Gastroesophageal sphincter (tissue), 4 donors: ENCODE measurements around the gene ITGA2. TPM values are rescaled to one million over a fixed set of nuclear protein-coding genes. Genes with fewer than 3 reads are reported as not detected.

Source experiments
- ATAC-seq: fragments of 150-250 bp; one replicate; pipeline ENCODE4 v1.9.1; 2016; ENCODE audit warnings: mild to moderate bottlenecking, moderate library complexity
- H3K27ac ChIP-seq, 4 donors: fragments of 200-600 bp; sonication (generic) in 3 of 4; 1 replicate in 3 of 4; 2 replicates in 1 of 4; pipeline ENCODE4 v1.5.1; 2016 to 2019
- H3K27me3 ChIP-seq: fragments of 200-600 bp; sonication (generic); one replicate; pipeline ENCODE4 v1.5.1; 2019
- H3K36me3 ChIP-seq, 2 donors: fragments of 200-600 bp; sonication (generic); one replicate each; pipeline ENCODE4 v1.5.1; 2019; ENCODE audit warnings: control low read depth in 1 of 2
- H3K4me1 ChIP-seq, 3 donors: fragments of 200-600 bp; sonication (generic); 1 replicate in 2 of 3; 2 replicates in 1 of 3; pipeline ENCODE4 v1.5.1; 2016 to 2019; ENCODE audit warnings: control low read depth in 2 of 3
- H3K4me3 ChIP-seq, 2 donors: fragments of 200-600 bp; sonication (generic); one replicate each; pipeline ENCODE4 v1.5.1; 2019; ENCODE audit warnings: mild to moderate bottlenecking in 1 of 2, moderate library complexity in 1 of 2
- H3K9me3 ChIP-seq, 3 donors: fragments of 200-600 bp; sonication (generic); one replicate each; pipeline ENCODE4 v1.5.1; 2017 to 2019; ENCODE audit warnings: control low read depth in 2 of 3
- EP300 ChIP-seq: sonication (generic); formaldehyde crosslinking; IDR thresholded peaks from one replicate; pipeline ENCODE4 v1.6.1; 2017; ENCODE audit warnings: antibody characterized with exemption, mild to moderate bottlenecking
- POLR2A ChIP-seq, 2 donors: fragments of 450-650 bp; IDR thresholded peaks; one replicate each; pipeline ENCODE4 v1.6.1; 2017; ENCODE audit warnings: antibody characterized with exemption in 2 of 2, mild to moderate bottlenecking in 2 of 2, moderate library complexity in 1 of 2
- POLR2AphosphoS5 ChIP-seq: sonication (generic); formaldehyde crosslinking; IDR thresholded peaks from one replicate; pipeline ENCODE4 v1.6.1; 2017; ENCODE audit warnings: antibody characterized with exemption
- WGBS, 2 donors: methylation state at CpG; one replicate each; pipeline ENCODE4 v1.1.5; 2018; ENCODE audit warnings: low coverage in 1 of 2; 5-methylcytosine and 5-hydroxymethylcytosine counted together
- total RNA-seq, 4 donors: library from RNA; depleted of rRNA; stranded (reverse); fragments of >200 nt; gene quantifications; one replicate each; pipeline ENCODE4 v1.1.0, GENCODE V29; 2016
- TF ChIP-seq, protein P1 (sequence below), 4 experiments: fragments of 200-600 bp in 2 of 4; fragments of 450-650 bp in 2 of 4; sonication (generic) in 1 of 4; IDR thresholded peaks; one replicate each; pipeline ENCODE4 v1.5.1; 2017 to 2019; ENCODE audit warnings: antibody characterized with exemption in 4 of 4, mild to moderate bottlenecking in 2 of 4, moderate library complexity in 2 of 4

The ITGA2 gene
- total RNA-seq = 10 to 100 TPM in 2 of 4 donors, 1 to 10 TPM in 2; 1.5 to 14.6 (median 10.0) TPM

DNA sequence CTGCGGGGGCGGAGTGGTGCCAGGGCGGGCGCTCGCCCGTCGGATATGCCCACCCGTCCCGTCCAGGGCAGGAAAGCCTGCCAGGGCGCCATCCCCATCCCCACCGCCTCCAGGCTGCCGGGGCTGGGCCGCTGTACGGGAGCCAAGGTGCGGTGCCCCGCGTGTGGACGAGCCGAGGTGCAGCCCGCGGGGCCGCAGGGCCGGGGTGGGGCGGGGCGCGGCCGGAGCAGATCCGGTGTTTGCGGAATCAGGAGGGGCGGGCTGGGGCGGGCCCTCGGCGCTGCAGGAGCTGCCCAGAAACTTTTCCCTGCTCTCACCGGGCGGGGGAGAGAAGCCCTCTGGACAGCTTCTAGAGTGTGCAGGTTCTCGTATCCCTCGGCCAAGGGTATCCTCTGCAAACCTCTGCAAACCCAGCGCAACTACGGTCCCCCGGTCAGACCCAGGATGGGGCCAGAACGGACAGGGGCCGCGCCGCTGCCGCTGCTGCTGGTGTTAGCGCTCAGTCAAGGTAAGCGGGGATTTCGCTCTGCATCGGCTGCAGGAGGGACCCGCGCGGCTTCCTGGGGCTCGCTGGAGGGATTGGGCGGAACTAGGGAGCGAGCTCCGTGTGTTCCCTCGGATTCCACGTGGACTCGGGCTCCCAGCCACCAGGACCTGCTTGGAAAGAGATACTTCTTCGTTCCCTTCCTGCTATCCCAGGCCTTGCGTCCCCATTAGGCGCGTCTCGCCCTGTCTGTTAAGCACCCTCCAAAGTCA, at the start of gene ITGA2:
Gene ITGA2 (plus strand): TSS at position 328 of the 756 bp plus-strand sequence. CDS start 117 bp downstream, at position 445.
- 0% methylated on average over 5 to 8 of the region's 64 CpGs for WGBS, 2 donors
- H3K9me3 ChIP-seq = no peaks in the 10 kb centered on the region
- H3K27me3 ChIP-seq = no peaks in the 10 kb centered on the region
- H3K36me3 ChIP-seq = no peaks in the 10 kb centered on the region
- peak; percentile 74 for ATAC-seq
- H3K4me3 ChIP-seq = peak within 1 kb of the TSS; percentile 40 to 75
- peak within 1 kb of the TSS in 3 of 4 donors; percentile 75 to 82 (median 81) for H3K27ac ChIP-seq
- no peak for TF ChIP-seq POLR2A (IDR thresholded peaks at IDR 0.05)
- TF ChIP-seq POLR2AphosphoS5 = no peak
- no peak for TF ChIP-seq EP300
- TF ChIP-seq, protein P1, sequence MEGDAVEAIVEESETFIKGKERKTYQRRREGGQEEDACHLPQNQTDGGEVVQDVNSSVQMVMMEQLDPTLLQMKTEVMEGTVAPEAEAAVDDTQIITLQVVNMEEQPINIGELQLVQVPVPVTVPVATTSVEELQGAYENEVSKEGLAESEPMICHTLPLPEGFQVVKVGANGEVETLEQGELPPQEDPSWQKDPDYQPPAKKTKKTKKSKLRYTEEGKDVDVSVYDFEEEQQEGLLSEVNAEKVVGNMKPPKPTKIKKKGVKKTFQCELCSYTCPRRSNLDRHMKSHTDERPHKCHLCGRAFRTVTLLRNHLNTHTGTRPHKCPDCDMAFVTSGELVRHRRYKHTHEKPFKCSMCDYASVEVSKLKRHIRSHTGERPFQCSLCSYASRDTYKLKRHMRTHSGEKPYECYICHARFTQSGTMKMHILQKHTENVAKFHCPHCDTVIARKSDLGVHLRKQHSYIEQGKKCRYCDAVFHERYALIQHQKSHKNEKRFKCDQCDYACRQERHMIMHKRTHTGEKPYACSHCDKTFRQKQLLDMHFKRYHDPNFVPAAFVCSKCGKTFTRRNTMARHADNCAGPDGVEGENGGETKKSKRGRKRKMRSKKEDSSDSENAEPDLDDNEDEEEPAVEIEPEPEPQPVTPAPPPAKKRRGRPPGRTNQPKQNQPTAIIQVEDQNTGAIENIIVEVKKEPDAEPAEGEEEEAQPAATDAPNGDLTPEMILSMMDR (IDR thresholded peaks at IDR 0.05) = no peak
- peaks cover 0 to 32% (median 4%) of the 10 kb centered on the region in 3 donors for H3K4me1 ChIP-seq

DNA sequence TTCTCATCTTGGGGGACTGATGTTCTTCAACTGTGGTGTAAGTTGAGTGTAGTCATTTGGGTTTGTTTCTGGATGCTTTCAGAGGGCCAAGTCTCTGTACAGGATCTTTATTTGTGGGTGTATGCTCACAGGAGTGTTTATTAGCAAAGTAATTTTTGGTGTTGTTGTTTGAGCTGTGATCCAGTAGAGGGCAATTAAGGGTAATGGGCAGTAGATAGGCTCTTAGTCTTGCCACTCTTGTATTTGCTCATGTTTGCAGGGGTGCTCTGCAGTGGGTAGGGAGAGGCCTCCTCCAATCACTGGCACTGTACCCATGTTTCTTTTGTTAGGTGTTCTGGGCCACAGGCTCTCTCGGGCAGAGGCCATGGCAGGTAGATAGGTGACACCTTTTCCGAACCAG, 45.9 kb upstream of the ITGA2 start:
- Histone ChIP-seq H3K27ac (peak overlapping the region in 3 of 4 donors; percentile 72 to 78 (median 73)), H3K36me3 (peaks cover 0 to 51% of the 10 kb centered on the region in 2 donors), H3K9me3 (no peaks in the 10 kb centered on the region), H3K4me3 (no peak overlapping the region), H3K27me3 (no peaks in the 10 kb centered on the region), H3K4me1 (peaks cover 6 to 51% (median 9%) of the 10 kb centered on the region in 3 donors)
- no peak for ATAC-seq
- TF ChIP-seq POLR2AphosphoS5 = no peak
- TF ChIP-seq, protein P1 (IDR thresholded peaks at IDR 0.05) = no peak
- TF ChIP-seq POLR2A (IDR thresholded peaks at IDR 0.05) = no peak
- TF ChIP-seq EP300 = no peak
- no CpG with 5 or more reads among the region's 2 CpGs for WGBS, 2 donors

DNA sequence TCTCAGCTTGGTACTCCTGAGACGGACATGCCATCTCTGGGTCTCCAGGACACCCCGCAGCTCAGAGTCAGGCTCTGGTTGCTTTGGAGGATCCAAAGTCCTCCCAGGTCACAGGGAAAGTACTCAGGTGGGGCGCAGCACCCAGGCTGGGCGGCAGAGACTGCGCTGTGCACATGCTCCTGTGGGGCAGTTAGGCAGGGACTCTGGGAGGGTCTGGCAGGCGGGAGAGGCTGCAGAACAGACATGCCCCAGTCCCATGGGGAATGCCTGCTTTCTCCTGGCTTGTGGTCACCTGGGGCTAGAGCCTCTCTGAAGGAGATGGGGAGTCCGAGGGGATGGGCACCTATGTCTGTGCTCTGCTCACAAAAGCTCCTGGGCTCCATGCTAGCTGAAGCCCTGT, 45.3 kb upstream of the ITGA2 start:
- no peaks in the 10 kb centered on the region for H3K9me3 ChIP-seq
- WGBS, 2 donors = 100% methylated on average over 1 of the region's 7 CpGs; no CpG with 5 or more reads in 1 of the 2 donors
- no peak for ATAC-seq
- H3K4me3 ChIP-seq = no peak overlapping the region
- H3K4me1 ChIP-seq = peaks cover 6 to 56% (median 15%) of the 10 kb centered on the region in 3 donors
- TF ChIP-seq POLR2AphosphoS5 (no peak), POLR2A (IDR thresholded peaks at IDR 0.05) (no peak), EP300 (no peak)
- TF ChIP-seq, protein P1 (IDR thresholded peaks at IDR 0.05) = no peak
- H3K36me3 ChIP-seq = peaks cover 0 to 46% of the 10 kb centered on the region in 2 donors
- H3K27me3 ChIP-seq = no peaks in the 10 kb centered on the region
- H3K27ac ChIP-seq = peak overlapping the region in 3 of 4 donors; percentile 72 to 78 (median 73)

DNA sequence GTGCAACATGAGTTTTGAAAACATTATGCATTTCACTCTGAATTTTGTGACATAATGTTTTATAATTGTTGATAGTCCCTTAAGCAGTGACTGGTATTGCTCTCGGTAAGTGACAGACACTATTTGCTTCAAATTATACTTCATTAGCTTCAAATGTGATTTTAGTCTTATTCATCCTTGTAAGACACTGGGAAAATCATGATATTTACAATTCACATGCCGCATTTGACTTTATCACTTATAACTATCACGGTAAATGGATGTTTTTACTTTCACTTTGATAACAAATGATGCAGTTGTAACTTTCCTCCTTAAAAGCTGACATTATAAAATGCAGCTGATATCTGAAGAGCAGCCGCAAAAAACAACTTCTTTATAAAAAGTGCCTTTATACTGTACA, 44.1 kb upstream of the ITGA2 start:
- Histone ChIP-seq H3K9me3 (no peaks in the 10 kb centered on the region), H3K4me1 (peaks cover 6 to 69% (median 25%) of the 10 kb centered on the region in 3 donors), H3K36me3 (peaks cover 0 to 33% of the 10 kb centered on the region in 2 donors), H3K27me3 (no peaks in the 10 kb centered on the region), H3K4me3 (peak overlapping the region; percentile 28 to 35), H3K27ac (peak overlapping the region; percentile 72 to 81 (median 78))
- WGBS, 2 donors = 14 to 32% methylated on average over 4 of the region's 4 CpGs
- TF ChIP-seq EP300 (no peak), POLR2A (IDR thresholded peaks at IDR 0.05) (no peak), POLR2AphosphoS5 (no peak)
- TF ChIP-seq, protein P1 (IDR thresholded peaks at IDR 0.05) = no peak
- no peak for ATAC-seq

DNA sequence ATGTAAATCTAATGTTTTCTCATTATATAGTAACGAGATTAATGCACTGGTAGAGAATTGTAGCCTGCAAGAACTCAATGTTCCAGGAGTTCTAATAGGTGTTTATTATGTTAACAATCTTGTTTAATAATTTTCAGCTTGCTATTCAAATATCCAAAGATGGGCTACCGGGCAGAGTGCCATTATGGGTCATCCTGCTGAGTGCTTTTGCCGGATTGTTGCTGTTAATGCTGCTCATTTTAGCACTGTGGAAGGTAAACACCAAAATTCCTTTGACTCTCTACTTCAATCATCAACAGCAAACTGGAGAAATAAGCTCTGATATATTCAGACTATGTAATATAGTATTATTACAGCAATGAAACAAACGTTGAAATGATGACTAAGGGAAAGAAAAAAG, 41.9 kb upstream of the ITGA2 start:
- Histone ChIP-seq H3K36me3 (peaks cover 0 to 13% of the 10 kb centered on the region in 2 donors), H3K27me3 (no peaks in the 10 kb centered on the region), H3K27ac (peak overlapping the region; percentile 72 to 81 (median 78)), H3K9me3 (no peaks in the 10 kb centered on the region), H3K4me3 (no peak overlapping the region), H3K4me1 (peaks cover 6 to 86% (median 36%) of the 10 kb centered on the region in 3 donors)
- no peak for TF ChIP-seq POLR2A (IDR thresholded peaks at IDR 0.05)
- TF ChIP-seq, protein P1 (IDR thresholded peaks at IDR 0.05) = no peak
- TF ChIP-seq POLR2AphosphoS5 = no peak
- TF ChIP-seq EP300 = no peak
- ATAC-seq = no peak
- 10 to 17% methylated on average over 4 of the region's 4 CpGs for WGBS, 2 donors
